Keratinocyte (primary cell): ENCODE results near the gene CCN6. TPM values are rescaled to one million over a fixed set of nuclear protein-coding genes. Genes with fewer than 3 reads are reported as not detected.
A peak's percentile ranks its signal among the peaks of the same experiment; 100 is the strongest.

Source experiments
- DNase-seq: peaks from one replicate; pipeline ENCODE4 v3.0.0-alpha.2; 2011; ENCODE audit warnings: low read depth, missing footprints, low spot score
- FAIRE-seq: peaks from 2 replicates; lab custom pipeline; 2011; peaks lifted over from hg19 to GRCh38; lab: Jason Lieb, UNC
- H2AFZ ChIP-seq: 2 replicates; pipeline ENCODE4 v1.6.0; 2012; ENCODE audit warnings: low read length, control low read depth, inconsistent platforms; ENCODE audit not compliant: control insufficient read depth
- H3K27ac ChIP-seq: 2 replicates; pipeline ENCODE4 v1.5.1; 2011; ENCODE audit warnings: low read length; ENCODE audit not compliant: control insufficient read depth, insufficient read depth
- H3K27me3 ChIP-seq: 3 replicates; pipeline ENCODE4 v1.6.0; 2011; ENCODE audit warnings: low read length; ENCODE audit not compliant: control insufficient read depth, insufficient read depth; ENCODE audit errors: extremely low read depth
- H3K36me3 ChIP-seq, 2 experiments: 2 replicates in 1 of 2; 3 replicates in 1 of 2; pipeline ENCODE4 v1.5.1; 2011; ENCODE audit warnings: low read length in 2 of 2, mild to moderate bottlenecking in 1 of 2; ENCODE audit not compliant: control insufficient read depth in 2 of 2, insufficient read depth in 2 of 2; ENCODE audit errors: extremely low read depth in 1 of 2
- H3K4me1 ChIP-seq: 3 replicates; pipeline ENCODE4 v1.5.1; 2011; ENCODE audit warnings: low read length; ENCODE audit not compliant: control insufficient read depth, insufficient read depth; ENCODE audit errors: extremely low read depth
- H3K4me2 ChIP-seq: 3 replicates; pipeline ENCODE4 v1.6.0; 2011; ENCODE audit warnings: low read depth, low read length; ENCODE audit not compliant: control insufficient read depth, insufficient read depth; ENCODE audit errors: extremely low read depth
- H3K4me3 ChIP-seq, 3 experiments: fragments of 200-600 bp in 1 of 3; sonication (generic) in 1 of 3; 2 replicates in 2 of 3; 3 replicates in 1 of 3; pipeline ENCODE4 v1.5.1; 2011 to 2016; ENCODE audit warnings: low read length in 3 of 3, mild to moderate bottlenecking in 3 of 3, control low read depth in 2 of 3, inconsistent platforms in 1 of 3, low read depth in 1 of 3, mixed read lengths in 1 of 3, mixed run types in 1 of 3, moderate library complexity in 1 of 3; ENCODE audit not compliant: control insufficient read depth in 2 of 3, insufficient read depth in 2 of 3; ENCODE audit errors: extremely low read depth in 1 of 3
- H3K79me2 ChIP-seq: 2 replicates; pipeline ENCODE4 v1.6.0; 2012; ENCODE audit warnings: low read length; ENCODE audit not compliant: control insufficient read depth, insufficient read depth
- H3K9ac ChIP-seq: 3 replicates; pipeline ENCODE4 v1.6.0; 2011; ENCODE audit warnings: low read length; ENCODE audit not compliant: control insufficient read depth, insufficient read depth; ENCODE audit errors: extremely low read depth
- H3K9me1 ChIP-seq: 3 replicates; pipeline ENCODE4 v1.6.0; 2011; ENCODE audit warnings: low read length; ENCODE audit not compliant: control insufficient read depth, insufficient read depth; ENCODE audit errors: extremely low read depth
- H3K9me3 ChIP-seq: 2 replicates; pipeline ENCODE4 v1.5.1; 2012; ENCODE audit warnings: low read depth, low read length; ENCODE audit not compliant: control insufficient read depth
- H4K20me1 ChIP-seq: 3 replicates; pipeline ENCODE4 v1.6.0; 2011; ENCODE audit warnings: low read length; ENCODE audit not compliant: control insufficient read depth, insufficient read depth; ENCODE audit errors: extremely low read depth
- EZH2 ChIP-seq: IDR thresholded peaks from one replicate; pipeline ENCODE4 v1.6.1; 2012; ENCODE audit warnings: inconsistent platforms, mild to moderate bottlenecking, low read length, moderate library complexity
- dilution Hi-C: fragments of 300-500 bp; cut with MboI; formaldehyde crosslinking; loops from one replicate; pipeline ENCODE4 v1.7.0; 2020; ENCODE audit warnings: low sequenced_read_pairs; ENCODE audit not compliant: extremely low pct_ligation_motif_present
- polyA plus RNA-seq, 5 experiments: library from polyadenylated mRNA; depleted of rRNA in 3 of 5; stranded (reverse) in 3 of 5; stranded (forward) in 1 of 5; unstranded in 1 of 5; fragments of >200 nt; gene quantifications; 1 replicate in 1 of 5; 2 replicates in 3 of 5; 3 replicates in 1 of 5; pipeline versions ENCODE4 v1.2.1 to v1.2.3, GENCODE V29; 2011 to 2012; ENCODE audit warnings: missing spikeins in 2 of 5, low read depth in 1 of 5, low replicate concordance in 1 of 5
- TF ChIP-seq, protein P1 (sequence below), 3 experiments: IDR thresholded peaks in 1 of 3; conservative IDR thresholded peaks in 1 of 3; optimal IDR thresholded peaks in 1 of 3; 2 replicates in 2 of 3; 3 replicates in 1 of 3; pipeline versions ENCODE3 to v1.5.1; 2011; ENCODE audit warnings: low read length in 3 of 3, mild to moderate bottlenecking in 3 of 3, moderate library complexity in 2 of 3, control low read depth in 1 of 3, inconsistent platforms in 1 of 3; ENCODE audit not compliant: insufficient read depth in 2 of 3; ENCODE audit errors: extremely low read depth in 1 of 3

Gene CCN6
- polyA plus RNA-seq, 1 donor (not counting 4 experiments of a cell fraction or from before 2014, with no cell fraction given): 0.90 TPM

DNA sequence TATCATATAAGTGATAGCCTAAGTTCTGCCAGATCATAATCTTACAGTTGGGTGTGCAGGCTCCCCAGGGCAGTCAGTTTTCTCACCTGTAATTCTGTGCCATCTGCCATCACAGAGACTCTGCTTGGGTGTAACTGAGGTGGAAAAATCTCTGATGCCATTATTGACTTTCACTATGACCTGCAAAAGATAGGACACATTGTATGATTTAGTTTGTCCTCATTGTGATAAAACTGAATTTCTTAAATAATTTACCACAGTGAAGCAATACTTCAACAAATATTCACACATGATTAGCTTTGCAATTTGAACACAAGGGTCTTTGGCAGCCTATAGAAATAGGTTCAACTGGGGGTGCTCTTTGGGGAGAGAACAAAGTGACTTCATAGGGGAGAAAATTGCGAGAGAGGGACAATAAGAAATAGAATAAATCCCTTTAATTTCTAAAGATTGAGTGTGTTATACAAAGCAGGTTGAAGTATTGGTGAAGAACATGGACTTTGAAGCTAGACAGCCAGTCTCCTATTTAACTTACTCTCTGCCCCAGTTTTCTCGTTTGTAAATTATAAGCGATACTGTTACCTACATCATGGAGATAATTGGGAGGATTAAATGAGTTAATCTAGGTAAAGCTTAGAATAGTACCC lies 60.8 kb downstream of the CCN6 start:
- FAIRE-seq: no peak
- H3K9me3 ChIP-seq: no peaks in the 10 kb centered on the region
- no peaks in the 10 kb centered on the region for H3K36me3 ChIP-seq

DNA sequence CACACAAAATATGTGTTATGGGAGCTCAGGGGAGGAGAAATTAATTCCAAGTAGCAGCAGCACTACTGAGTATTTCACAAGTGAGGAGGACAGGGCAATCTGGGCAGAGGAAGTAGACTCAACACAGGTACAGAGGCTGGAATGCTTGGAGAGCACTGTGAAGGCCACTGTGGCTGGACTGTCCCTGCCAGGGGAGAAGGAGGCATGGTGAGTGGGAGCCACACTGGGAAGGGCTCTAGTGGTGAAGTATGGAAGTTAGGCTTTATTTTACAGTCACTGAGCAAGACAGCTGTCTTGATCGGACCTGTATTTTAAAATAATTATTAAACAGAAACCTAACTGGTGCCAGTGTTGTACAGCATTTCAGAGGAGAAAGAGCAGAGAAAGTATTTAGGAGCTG lies 62.3 kb downstream of the CCN6 start:
- DNase-seq (no peak), FAIRE-seq (no peak)
- TF ChIP-seq EZH2: no peak
- TF ChIP-seq, protein P1, sequence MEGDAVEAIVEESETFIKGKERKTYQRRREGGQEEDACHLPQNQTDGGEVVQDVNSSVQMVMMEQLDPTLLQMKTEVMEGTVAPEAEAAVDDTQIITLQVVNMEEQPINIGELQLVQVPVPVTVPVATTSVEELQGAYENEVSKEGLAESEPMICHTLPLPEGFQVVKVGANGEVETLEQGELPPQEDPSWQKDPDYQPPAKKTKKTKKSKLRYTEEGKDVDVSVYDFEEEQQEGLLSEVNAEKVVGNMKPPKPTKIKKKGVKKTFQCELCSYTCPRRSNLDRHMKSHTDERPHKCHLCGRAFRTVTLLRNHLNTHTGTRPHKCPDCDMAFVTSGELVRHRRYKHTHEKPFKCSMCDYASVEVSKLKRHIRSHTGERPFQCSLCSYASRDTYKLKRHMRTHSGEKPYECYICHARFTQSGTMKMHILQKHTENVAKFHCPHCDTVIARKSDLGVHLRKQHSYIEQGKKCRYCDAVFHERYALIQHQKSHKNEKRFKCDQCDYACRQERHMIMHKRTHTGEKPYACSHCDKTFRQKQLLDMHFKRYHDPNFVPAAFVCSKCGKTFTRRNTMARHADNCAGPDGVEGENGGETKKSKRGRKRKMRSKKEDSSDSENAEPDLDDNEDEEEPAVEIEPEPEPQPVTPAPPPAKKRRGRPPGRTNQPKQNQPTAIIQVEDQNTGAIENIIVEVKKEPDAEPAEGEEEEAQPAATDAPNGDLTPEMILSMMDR (optimal IDR thresholded peaks at IDR 0.05 in 1 of 3, IDR thresholded peaks at IDR 0.05 in 1 of 3, conservative IDR thresholded peaks at IDR 0.05 in 1 of 3; ENCODE audit: extremely low read depth in 1 of 3, insufficient read depth in 2 of 3, low read length in 3 of 3): peak in 1 of 3 experiments; percentile 14
- no peaks in the 10 kb centered on the region for H3K79me2 ChIP-seq
- H3K36me3 ChIP-seq: no peaks in the 10 kb centered on the region
- H3K4me1 ChIP-seq: peaks cover 10% of the 10 kb centered on the region
- no peak overlapping the region for H3K4me2 ChIP-seq
- no peak overlapping the region for H2AFZ ChIP-seq
- dilution Hi-C loops: no loop called here
- no peak overlapping the region for H3K4me3 ChIP-seq
- no peak overlapping the region for H3K27ac ChIP-seq
- H3K9me1 ChIP-seq: no peaks in the 10 kb centered on the region
- H3K27me3 ChIP-seq: no peaks in the 10 kb centered on the region
- H4K20me1 ChIP-seq: no peaks in the 10 kb centered on the region
- no peaks in the 10 kb centered on the region for H3K9me3 ChIP-seq
- no peak overlapping the region for H3K9ac ChIP-seq

More for the DNA sequence above, 60.8 kb downstream of the CCN6 start:
- Histone ChIP-seq H4K20me1 (no peaks in the 10 kb centered on the region), H3K4me3 (no peak overlapping the region), H3K27ac (no peak overlapping the region), H3K79me2 (no peaks in the 10 kb centered on the region), H3K9me1 (no peaks in the 10 kb centered on the region), H2AFZ (no peak overlapping the region), H3K4me1 (peaks cover 10% of the 10 kb centered on the region), H3K9ac (no peak overlapping the region), H3K4me2 (no peak overlapping the region), H3K27me3 (no peaks in the 10 kb centered on the region)
- dilution Hi-C loops: no loop called here
- no peak for DNase-seq
- no peak for TF ChIP-seq EZH2
- TF ChIP-seq, protein P1 (optimal IDR thresholded peaks at IDR 0.05 in 1 of 3, IDR thresholded peaks at IDR 0.05 in 1 of 3, conservative IDR thresholded peaks at IDR 0.05 in 1 of 3; ENCODE audit: extremely low read depth in 1 of 3, insufficient read depth in 2 of 3, low read length in 3 of 3): no peak
